RWPE2 (cell line): ENCODE measurements around the gene CERS2.
A peak's percentile ranks its signal among the peaks of the same experiment; 100 is the strongest.

Experiments
- ATAC-seq: fragments of 200-7000 bp; cut with Tn5 transposase; 3 replicates; pipeline ENCODE4 v1.9.1; 2021; ENCODE audit warnings: low read depth
- DNase-seq: peaks from one replicate; pipeline ENCODE4 v3.0.0-alpha.2; 2020; ENCODE audit warnings: low spot score
- H3K27ac ChIP-seq: fragments of 450-650 bp; 2 replicates; pipeline ENCODE4 v1.5.1; 2017; ENCODE audit warnings: mild to moderate bottlenecking; ENCODE audit not compliant: poor library complexity, severe bottlenecking
- H3K27me3 ChIP-seq: fragments of 250-450 bp; sonication (Bioruptor Pico); 2 replicates; pipeline ENCODE4 v1.5.1; 2021; ENCODE audit warnings: mild to moderate bottlenecking, moderate library complexity; ENCODE audit not compliant: insufficient read depth, poor library complexity, severe bottlenecking
- H3K36me3 ChIP-seq: fragments of 250-450 bp; sonication (Bioruptor Pico); 2 replicates; pipeline ENCODE4 v1.5.1; 2020; ENCODE audit warnings: low read depth, mild to moderate bottlenecking, moderate library complexity
- H3K4me1 ChIP-seq: fragments of 250-450 bp; sonication (Bioruptor Pico); 2 replicates; pipeline ENCODE4 v1.5.1; 2021; ENCODE audit warnings: mild to moderate bottlenecking, moderate library complexity; ENCODE audit not compliant: insufficient read depth, poor library complexity, severe bottlenecking
- H3K4me3 ChIP-seq: fragments of 250-450 bp; sonication (Bioruptor Pico); 2 replicates; pipeline ENCODE4 v1.5.1; 2021; ENCODE audit warnings: mild to moderate bottlenecking, moderate library complexity; ENCODE audit not compliant: severe bottlenecking
- H3K9me3 ChIP-seq: fragments of 250-450 bp; sonication (Bioruptor Pico); 2 replicates; pipeline ENCODE4 v1.5.1; 2021; ENCODE audit warnings: mild to moderate bottlenecking, moderate library complexity; ENCODE audit not compliant: severe bottlenecking
- TF ChIP-seq, protein P1 (sequence below): fragments of 450-650 bp; IDR thresholded peaks from one replicate; pipeline ENCODE4 v1.5.1; 2017; ENCODE audit warnings: mild to moderate bottlenecking, moderate library complexity; ENCODE audit not compliant: poor library complexity, severe bottlenecking

Gene CERS2

DNA sequence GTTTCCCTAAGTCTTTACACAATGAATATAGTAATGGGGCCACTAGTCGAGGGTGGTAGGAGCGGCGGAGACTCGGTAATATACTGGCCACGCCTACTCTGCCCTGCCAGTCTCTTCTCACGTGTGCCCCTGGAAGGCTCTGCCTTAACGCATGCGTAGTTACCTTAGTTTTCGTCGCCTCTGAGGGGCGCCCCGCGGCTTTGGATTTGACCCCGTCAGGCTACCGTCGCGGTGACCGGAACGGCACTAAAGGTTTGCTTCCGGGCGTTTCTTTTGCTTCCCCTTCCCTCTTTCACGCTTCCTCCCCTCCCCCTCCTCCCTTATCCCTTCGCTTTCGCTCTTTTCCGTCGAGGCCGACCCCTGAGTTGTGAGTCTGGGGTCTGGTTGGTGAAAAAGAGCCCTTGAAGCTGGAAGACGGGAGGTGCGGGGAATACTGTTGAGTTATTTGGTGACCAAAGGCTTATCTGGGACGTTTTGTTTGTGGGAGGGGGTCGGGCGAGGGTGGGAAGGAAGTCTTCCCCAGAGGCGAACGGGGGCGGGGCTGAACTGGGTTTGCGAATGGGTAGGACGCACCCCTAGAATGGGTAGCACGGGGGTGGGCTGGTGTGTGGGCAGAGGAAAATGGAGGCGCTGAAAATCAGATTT lies 48.4 kb downstream of the CERS2 start, which contains the start of gene SETDB1:
Gene SETDB1 (plus strand): TSS at position 267 of the 645 bp plus-strand sequence. CDS start 1,352 bp downstream, outside the sequence.
- Histone ChIP-seq H3K36me3 (peaks cover 41% of the 10 kb centered on the region), H3K4me1 (peaks cover 4% of the 10 kb centered on the region), H3K4me3 (peak within 1 kb of the TSS; percentile 64), H3K27ac (peak within 1 kb of the TSS; percentile 72), H3K27me3 (no peaks in the 10 kb centered on the region), H3K9me3 (peaks cover 4% of the 10 kb centered on the region)
- TF ChIP-seq, protein P1, sequence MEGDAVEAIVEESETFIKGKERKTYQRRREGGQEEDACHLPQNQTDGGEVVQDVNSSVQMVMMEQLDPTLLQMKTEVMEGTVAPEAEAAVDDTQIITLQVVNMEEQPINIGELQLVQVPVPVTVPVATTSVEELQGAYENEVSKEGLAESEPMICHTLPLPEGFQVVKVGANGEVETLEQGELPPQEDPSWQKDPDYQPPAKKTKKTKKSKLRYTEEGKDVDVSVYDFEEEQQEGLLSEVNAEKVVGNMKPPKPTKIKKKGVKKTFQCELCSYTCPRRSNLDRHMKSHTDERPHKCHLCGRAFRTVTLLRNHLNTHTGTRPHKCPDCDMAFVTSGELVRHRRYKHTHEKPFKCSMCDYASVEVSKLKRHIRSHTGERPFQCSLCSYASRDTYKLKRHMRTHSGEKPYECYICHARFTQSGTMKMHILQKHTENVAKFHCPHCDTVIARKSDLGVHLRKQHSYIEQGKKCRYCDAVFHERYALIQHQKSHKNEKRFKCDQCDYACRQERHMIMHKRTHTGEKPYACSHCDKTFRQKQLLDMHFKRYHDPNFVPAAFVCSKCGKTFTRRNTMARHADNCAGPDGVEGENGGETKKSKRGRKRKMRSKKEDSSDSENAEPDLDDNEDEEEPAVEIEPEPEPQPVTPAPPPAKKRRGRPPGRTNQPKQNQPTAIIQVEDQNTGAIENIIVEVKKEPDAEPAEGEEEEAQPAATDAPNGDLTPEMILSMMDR = peak; percentile 3
- DNase-seq = peak; percentile 94
- ATAC-seq = peak; percentile 89

DNA sequence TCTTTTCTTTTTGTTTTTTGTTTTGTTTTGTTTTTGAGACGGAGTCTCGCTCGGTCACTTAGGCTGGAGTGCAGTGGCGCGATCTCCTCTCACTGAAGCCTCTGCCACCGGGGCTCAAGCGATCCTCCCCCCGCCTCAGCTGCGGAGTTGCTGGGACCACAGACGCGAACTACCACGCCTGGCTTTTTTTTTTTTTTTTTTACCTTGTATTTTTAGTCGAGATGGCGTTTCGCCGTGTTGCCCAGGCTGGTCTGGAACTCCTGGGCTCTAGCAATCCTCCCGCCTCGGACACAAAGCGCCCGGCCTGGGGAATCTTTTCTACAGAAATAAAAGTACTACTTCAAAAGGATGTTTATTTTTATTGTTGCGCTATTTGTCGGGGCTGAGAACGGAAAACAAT lies 49.6 kb downstream of the CERS2 start:
- Histone ChIP-seq H3K4me3 (peak overlapping the region; percentile 64), H3K4me1 (peaks cover 4% of the 10 kb centered on the region), H3K27me3 (no peaks in the 10 kb centered on the region), H3K27ac (peak overlapping the region; percentile 72), H3K9me3 (no peaks in the 10 kb centered on the region), H3K36me3 (peaks cover 29% of the 10 kb centered on the region)
- DNase-seq (no peak), ATAC-seq (no peak)
- TF ChIP-seq, protein P1 = no peak

DNA sequence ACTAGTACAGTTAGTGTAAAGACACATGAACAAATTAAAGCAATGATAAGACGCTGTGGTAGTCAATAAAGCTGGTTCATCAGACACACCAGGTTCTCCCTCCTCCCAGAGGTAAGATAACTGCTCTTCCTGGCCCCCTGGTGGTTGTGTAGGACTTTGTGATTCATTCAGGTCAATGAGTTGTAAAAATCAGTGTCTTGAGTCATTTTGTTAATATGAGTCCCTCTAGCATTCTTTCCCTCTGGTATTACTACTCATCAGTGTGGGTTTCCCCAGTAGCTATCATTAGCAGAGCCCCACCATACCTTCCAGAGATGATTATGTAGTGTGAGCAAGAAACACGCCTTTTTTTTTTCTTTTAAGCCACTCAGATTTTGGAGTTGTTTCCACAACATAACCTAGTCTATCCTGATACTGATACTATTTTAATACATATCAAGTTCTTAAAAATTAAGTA lies 52.1 kb downstream of the CERS2 start:
- Histone ChIP-seq H3K9me3 (no peaks in the 10 kb centered on the region), H3K27me3 (no peaks in the 10 kb centered on the region), H3K27ac (peak overlapping the region; percentile 15), H3K4me1 (peaks cover 4% of the 10 kb centered on the region), H3K36me3 (peaks cover 4% of the 10 kb centered on the region), H3K4me3 (no peak overlapping the region)
- DNase-seq (no peak), ATAC-seq (peak; percentile 82)
- TF ChIP-seq, protein P1 = peak; percentile 89

GRCh38 chr1:150917387-150917786 lies 57.2 kb downstream of the CERS2 start:
- H3K27me3 ChIP-seq = no peaks in the 10 kb centered on the region
- ATAC-seq (no peak), DNase-seq (no peak)
- H3K4me1 ChIP-seq = no peaks in the 10 kb centered on the region
- H3K27ac ChIP-seq = no peak overlapping the region
- H3K4me3 ChIP-seq = no peak overlapping the region
- H3K36me3 ChIP-seq = no peaks in the 10 kb centered on the region
- no peaks in the 10 kb centered on the region for H3K9me3 ChIP-seq
- TF ChIP-seq, protein P1 = no peak
